Retinal pigment epithelial cell (primary cell): ENCODE measurements around the gene SLC6A4.

ENCODE experiments used
- DNase-seq: peaks from one replicate; pipeline ENCODE4 v3.0.0-alpha.2; 2010; ENCODE audit warnings: low read depth
- H3K4me3 ChIP-seq: 2 replicates; pipeline ENCODE4 v1.5.1; 2011; ENCODE audit warnings: mild to moderate bottlenecking, low read length, control low read depth, moderate library complexity
- TF ChIP-seq, protein P1 (sequence below): conservative IDR thresholded peaks from 2 replicates; pipeline ENCODE4 v1.5.1; 2011; ENCODE audit warnings: low read depth, low read length, control low read depth, inconsistent platforms

Gene SLC6A4

DNA sequence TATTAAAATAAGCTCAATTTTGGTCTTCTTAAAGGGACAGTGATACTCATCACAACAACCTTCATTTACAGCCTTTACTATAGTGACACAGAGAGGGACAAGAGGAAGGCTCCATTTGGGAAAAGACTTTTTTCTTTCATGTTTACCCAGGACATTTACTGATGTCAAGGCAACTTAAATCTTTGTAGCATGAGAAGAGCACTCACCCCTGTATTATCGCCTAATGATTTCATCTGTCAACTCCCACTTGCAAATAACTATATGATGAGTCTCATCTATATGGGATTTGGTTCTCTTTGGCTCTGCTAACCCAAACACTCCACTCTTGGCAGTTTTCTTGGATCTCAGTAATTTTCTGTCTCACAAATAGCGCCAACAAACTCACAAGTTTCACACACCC lies 32.1 kb upstream of the SLC6A4 start:
- TF ChIP-seq, protein P1, sequence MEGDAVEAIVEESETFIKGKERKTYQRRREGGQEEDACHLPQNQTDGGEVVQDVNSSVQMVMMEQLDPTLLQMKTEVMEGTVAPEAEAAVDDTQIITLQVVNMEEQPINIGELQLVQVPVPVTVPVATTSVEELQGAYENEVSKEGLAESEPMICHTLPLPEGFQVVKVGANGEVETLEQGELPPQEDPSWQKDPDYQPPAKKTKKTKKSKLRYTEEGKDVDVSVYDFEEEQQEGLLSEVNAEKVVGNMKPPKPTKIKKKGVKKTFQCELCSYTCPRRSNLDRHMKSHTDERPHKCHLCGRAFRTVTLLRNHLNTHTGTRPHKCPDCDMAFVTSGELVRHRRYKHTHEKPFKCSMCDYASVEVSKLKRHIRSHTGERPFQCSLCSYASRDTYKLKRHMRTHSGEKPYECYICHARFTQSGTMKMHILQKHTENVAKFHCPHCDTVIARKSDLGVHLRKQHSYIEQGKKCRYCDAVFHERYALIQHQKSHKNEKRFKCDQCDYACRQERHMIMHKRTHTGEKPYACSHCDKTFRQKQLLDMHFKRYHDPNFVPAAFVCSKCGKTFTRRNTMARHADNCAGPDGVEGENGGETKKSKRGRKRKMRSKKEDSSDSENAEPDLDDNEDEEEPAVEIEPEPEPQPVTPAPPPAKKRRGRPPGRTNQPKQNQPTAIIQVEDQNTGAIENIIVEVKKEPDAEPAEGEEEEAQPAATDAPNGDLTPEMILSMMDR = no peak
- no peak for DNase-seq
- no peak overlapping the region for H3K4me3 ChIP-seq

DNA sequence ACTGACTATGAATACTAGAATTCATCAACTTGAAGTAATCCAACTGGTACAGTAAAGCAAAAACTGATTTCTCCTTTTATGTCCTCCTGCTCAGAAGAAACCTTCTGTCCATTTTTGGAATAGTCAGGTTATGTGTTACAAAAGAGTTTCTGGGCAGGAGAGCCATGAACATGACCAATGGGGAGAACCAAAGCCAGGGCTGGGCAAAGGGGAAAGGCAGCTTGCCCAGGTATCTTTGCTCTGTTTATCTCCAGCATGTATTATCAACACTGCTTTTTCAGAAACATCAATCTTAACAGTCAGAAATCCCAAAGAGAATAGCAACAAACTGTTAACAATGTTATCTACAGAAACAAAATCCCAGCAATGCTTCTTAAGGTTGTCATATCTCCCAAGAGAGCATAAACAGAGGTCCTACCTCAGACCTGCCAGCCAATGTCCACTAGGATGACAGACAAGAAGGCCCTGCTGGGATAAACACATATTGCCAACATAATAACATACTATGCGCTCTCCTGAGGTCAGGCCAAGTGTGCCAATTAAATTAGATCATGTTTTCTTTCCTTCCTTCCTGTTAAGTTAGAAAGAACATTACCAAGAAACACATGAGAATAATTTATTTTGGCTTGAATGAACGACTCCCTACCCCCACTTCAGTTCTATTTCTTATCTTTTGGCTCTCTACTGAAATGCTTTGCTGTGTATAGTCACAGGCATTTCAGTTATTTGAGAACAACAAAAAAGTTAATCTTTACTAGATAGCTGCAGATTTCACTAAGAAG lies 28.2 kb upstream of the SLC6A4 start:
- H3K4me3 ChIP-seq = no peak overlapping the region
- peak; percentile 51 for DNase-seq
- TF ChIP-seq, protein P1 = no peak

DNA sequence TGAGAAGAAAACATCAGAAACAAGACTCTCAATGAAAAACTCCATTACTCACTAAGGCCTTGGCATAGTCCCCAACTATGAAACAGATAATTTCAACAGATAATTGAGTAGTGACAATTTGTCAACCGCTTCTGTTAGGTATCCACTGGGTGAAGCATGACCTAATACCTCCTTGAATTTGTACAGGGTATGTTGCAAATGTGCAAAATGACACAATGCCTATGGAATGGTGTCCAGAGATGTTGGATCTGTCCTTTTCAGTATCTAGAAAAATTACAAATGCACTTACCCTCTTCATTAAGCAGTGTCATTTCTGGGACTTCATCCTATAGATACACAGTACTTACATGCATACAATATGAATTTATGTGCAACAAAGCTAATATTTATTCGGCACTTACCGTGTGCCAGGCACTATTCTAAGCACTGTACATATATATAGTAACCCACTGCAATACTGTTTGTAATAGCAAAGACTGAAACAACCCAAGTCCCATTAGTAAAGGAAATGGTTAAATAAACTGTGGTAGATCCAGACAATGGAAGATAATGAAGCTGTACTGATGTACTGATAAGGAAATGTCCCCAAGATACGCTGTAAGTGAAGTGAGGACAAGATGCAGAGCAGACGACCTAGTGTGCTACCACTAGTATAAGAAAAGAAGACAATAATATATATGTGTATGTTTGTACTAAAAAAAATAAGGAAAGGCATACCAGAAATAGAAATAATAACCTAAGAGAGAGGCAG lies 21.4 kb upstream of the SLC6A4 start:
- H3K4me3 ChIP-seq = no peak overlapping the region
- DNase-seq = no peak
- TF ChIP-seq, protein P1 = no peak

DNA sequence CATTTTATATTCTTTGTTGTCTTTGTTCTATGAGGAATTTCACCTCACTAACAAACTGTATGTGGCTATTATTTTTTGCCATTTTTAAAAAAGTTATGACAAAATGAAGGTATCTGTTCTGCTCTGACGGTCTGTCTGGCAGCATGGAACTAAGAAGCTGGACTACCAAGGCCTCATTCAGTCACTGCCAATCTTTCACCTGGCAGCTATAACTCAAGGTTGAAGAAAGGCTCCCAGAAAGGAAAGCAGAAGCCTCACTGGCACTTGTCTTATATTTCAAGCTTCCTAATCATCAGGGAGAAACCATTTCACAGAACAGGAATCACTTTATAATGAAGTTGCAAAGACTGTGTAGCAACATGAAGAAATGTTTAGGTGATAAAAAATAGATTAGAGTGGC lies 18.7 kb upstream of the SLC6A4 start:
- TF ChIP-seq, protein P1 = no peak
- DNase-seq = no peak
- H3K4me3 ChIP-seq = no peak overlapping the region

DNA sequence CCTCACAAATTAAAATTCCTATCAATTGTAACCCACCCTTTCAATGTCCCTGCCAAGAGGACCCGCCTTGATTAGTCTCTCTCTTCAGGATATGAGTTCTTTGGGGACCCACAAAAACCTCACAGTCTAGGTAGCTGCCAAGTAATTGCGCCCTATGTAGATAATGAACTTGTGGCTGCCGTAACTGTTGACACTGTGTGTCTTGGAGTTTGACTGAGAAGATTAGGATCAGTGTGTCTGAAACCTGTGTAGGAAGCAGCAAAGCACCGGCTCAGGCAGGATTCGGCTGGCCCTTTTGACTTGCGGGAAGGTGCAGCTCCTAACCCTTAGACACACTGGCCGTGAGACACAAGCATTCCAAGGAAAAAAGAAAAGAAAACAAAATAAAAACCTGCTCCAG lies 17.8 kb upstream of the SLC6A4 start:
- no peak for DNase-seq
- H3K4me3 ChIP-seq = no peak overlapping the region
- TF ChIP-seq, protein P1 = no peak

DNA sequence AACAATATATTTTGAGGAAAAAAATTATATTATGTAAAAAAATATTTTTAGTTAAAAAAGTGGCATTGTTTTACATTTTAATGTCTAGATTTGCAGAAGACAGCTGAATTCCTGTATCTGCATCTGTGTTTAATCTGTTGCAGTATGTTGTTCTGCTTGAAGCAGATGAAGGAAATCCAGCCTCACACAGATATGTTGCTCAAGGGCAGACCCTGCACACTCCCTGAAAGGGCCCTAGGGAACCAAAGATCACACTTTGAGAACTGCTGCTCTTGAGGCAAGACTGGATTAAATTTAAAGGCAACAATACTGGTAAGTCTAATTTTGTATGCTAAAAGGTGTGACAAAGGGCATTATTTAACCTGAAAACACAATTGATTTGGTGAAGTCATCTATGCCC lies 16.4 kb upstream of the SLC6A4 start:
- H3K4me3 ChIP-seq = no peak overlapping the region
- DNase-seq = no peak
- TF ChIP-seq, protein P1 = no peak

DNA sequence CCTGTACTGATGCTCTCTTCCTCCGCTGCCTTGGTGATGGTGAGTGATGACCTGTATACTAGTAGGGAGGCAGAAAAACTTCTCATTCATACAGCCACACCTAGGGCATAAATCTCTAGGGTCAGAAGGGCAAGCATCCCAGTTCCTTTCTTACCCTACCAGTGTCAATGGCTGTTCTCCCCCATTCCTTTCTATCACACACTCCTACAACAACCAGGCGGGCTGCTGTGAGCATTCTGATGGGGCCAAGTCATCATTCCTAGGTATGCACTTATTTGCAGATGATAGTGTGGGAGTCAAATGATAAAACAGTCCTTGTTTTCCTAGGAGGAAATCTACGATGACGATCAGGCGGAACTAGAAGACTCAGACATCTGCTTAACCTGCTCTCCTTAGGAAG lies 14.0 kb upstream of the SLC6A4 start:
- TF ChIP-seq, protein P1 = no peak
- no peak for DNase-seq
- H3K4me3 ChIP-seq = no peak overlapping the region
